GM12875 (cell line): ENCODE measurements around the gene IQCK.

ENCODE experiments used
- H3K4me3 ChIP-seq: one replicate; pipeline ENCODE4 v1.5.1; 2011; ENCODE audit warnings: low read depth, low read length, control low read depth
- TF ChIP-seq, protein P1 (sequence below): IDR thresholded peaks from 2 replicates; pipeline ENCODE4 v1.5.1; 2011; ENCODE audit warnings: low read depth, mild to moderate bottlenecking, control low read depth, inconsistent platforms, low read length, moderate library complexity, borderline replicate concordance; ENCODE audit not compliant: insufficient read depth

IQCK gene

GRCh38 chr16:19802612-19803011 lies 84.5 kb downstream of the IQCK start:
- TF ChIP-seq, protein P1, sequence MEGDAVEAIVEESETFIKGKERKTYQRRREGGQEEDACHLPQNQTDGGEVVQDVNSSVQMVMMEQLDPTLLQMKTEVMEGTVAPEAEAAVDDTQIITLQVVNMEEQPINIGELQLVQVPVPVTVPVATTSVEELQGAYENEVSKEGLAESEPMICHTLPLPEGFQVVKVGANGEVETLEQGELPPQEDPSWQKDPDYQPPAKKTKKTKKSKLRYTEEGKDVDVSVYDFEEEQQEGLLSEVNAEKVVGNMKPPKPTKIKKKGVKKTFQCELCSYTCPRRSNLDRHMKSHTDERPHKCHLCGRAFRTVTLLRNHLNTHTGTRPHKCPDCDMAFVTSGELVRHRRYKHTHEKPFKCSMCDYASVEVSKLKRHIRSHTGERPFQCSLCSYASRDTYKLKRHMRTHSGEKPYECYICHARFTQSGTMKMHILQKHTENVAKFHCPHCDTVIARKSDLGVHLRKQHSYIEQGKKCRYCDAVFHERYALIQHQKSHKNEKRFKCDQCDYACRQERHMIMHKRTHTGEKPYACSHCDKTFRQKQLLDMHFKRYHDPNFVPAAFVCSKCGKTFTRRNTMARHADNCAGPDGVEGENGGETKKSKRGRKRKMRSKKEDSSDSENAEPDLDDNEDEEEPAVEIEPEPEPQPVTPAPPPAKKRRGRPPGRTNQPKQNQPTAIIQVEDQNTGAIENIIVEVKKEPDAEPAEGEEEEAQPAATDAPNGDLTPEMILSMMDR: no peak
- H3K4me3 ChIP-seq: no peak overlapping the region

GRCh38 chr16:19804538-19805323 lies 86.7 kb downstream of the IQCK start:
- TF ChIP-seq, protein P1: no peak
- no peak overlapping the region for H3K4me3 ChIP-seq

- TF ChIP-seq, protein P1: no peak
- H3K4me3 ChIP-seq: no peak overlapping the region
Observed at GRCh38 chr16:19805459-19806162, 87.5 kb downstream of the IQCK start.

- TF ChIP-seq, protein P1: no peak
- H3K4me3 ChIP-seq: no peak overlapping the region
Observed at GRCh38 chr16:19808061-19808641, 90.1 kb downstream of the IQCK start.

DNA sequence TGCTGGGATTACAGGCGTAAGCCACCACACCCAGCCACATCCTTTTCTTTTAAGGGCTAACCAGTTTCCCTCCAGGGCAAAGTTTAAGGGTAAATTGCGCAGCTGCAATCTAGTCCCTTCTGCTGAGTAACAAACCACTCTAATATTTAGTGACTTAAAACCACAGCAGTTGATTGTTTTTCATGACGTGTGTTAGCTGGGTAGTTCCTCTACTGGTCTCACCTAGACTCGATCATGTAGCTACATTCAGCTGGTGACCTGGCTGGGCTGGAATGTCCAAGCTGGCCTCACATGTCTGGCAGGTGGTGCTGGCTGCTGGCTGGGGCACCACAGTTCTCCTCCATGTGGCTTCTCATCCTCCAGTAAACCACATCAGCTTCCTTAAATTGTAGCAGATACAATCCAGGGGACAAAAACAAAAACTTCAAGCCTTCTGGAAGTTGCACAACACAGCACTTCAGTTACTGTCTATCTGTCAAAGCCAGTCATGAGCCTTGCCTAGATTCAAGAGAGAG lies 91.1 kb downstream of the IQCK start:
- TF ChIP-seq, protein P1: no peak
- no peak overlapping the region for H3K4me3 ChIP-seq

DNA sequence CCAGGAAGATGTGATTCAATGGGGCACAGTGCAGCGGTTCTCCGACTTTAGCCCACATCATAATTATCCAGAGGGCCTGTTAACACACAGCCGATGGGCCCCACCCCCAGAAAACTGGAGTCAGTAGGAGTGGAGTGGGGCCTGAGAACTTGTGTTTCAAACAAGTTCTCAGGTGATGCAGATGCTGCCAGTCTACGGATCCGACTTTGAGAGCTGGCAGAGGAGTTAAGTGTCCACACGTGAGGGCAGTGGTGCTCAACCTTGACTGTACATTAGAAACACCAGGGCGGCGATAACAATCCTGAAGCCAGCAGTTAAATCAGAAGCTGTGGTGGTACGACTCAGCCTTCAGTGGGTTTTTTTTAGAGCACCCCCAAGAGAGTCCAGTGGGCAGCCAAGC lies 91.6 kb downstream of the IQCK start:
- TF ChIP-seq, protein P1: no peak
- H3K4me3 ChIP-seq: no peak overlapping the region
